GM12878 (cell line): ENCODE data around the gene GNL3. TPM values are rescaled to one million over a fixed set of nuclear protein-coding genes. Genes with fewer than 3 reads are reported as not detected.

ENCODE experiments used
- BACH1 ChIP-seq: fragments of 450-650 bp; IDR thresholded peaks from 2 replicates; pipeline ENCODE4 v1.6.1; 2017; ENCODE audit warnings: mild to moderate bottlenecking, borderline replicate concordance
- BCL11A ChIP-seq: IDR thresholded peaks from 2 replicates; pipeline ENCODE4 v1.6.1; 2011; ENCODE audit warnings: low read depth, low read length
- CHD4 ChIP-seq: fragments of 200-600 bp; sonication (generic); IDR thresholded peaks from 2 replicates; pipeline ENCODE4 v1.6.1; 2016; ENCODE audit warnings: mild to moderate bottlenecking
- GATAD2B ChIP-seq: fragments of 450-650 bp; conservative IDR thresholded peaks from 2 replicates; pipeline ENCODE4 v1.6.1; 2017; ENCODE audit warnings: low read depth, mild to moderate bottlenecking, moderate library complexity
- MEF2A ChIP-seq: IDR thresholded peaks from 2 replicates; pipeline ENCODE4 v1.6.1; 2011; ENCODE audit warnings: low read depth, mild to moderate bottlenecking, low read length, moderate library complexity; ENCODE audit not compliant: insufficient read depth
- MEF2B ChIP-seq: fragments of 450-650 bp; IDR thresholded peaks from 2 replicates; pipeline ENCODE4 v1.6.1; 2018; ENCODE audit warnings: mild to moderate bottlenecking, moderate library complexity; ENCODE audit not compliant: partially characterized antibody, poor library complexity, severe bottlenecking
- TCF3 ChIP-seq: IDR thresholded peaks from 2 replicates; pipeline ENCODE4 v1.6.1; 2012; ENCODE audit warnings: low read depth, mild to moderate bottlenecking, low read length, borderline replicate concordance; ENCODE audit not compliant: insufficient read depth
- polyA plus RNA-seq, 11 experiments: library from polyadenylated mRNA; depleted of rRNA in 4 of 11; unstranded in 6 of 11; stranded (reverse) in 5 of 11; fragments of >200 nt; fragmentation: Nextera tagmentation in 4 of 11; fragmentation: Illumina TruSeq in 1 of 11; extraction: Ambion mirVana in 4 of 11; extraction: Trizol in 1 of 11; gene quantifications; 1 replicate in 1 of 11; 2 replicates in 10 of 11; pipeline versions ENCODE4 v1.2.1 to v1.2.3, GENCODE V29; 2011 to 2016; ENCODE audit warnings: inconsistent platforms in 2 of 11, missing spikeins in 2 of 11, low read depth in 1 of 11
- total RNA-seq, 4 experiments: library from RNA; depleted of rRNA in 3 of 4; stranded (reverse); fragments of >200 nt in 3 of 4; fragmentation: Illumina TruSeq in 1 of 4; extraction: Trizol in 1 of 4; gene quantifications; 2 replicates each; pipeline versions ENCODE4 v1.2.1 to v1.2.3, GENCODE V29; 2013 to 2021
- TF ChIP-seq, protein P1 (sequence below): IDR thresholded peaks from 2 replicates; pipeline ENCODE4 v1.6.1; 2011; ENCODE audit warnings: borderline replicate concordance, low read depth, mild to moderate bottlenecking, moderate library complexity, mixed read lengths, low read length; ENCODE audit not compliant: insufficient read depth; ENCODE audit errors: extremely low read length
- TF ChIP-seq, protein P2 (sequence below): IDR thresholded peaks from 2 replicates; pipeline ENCODE4 v1.6.1; 2012; ENCODE audit warnings: low read depth, low read length, improper control_type of control experiment
- TF ChIP-seq, protein P3 (sequence below): IDR thresholded peaks from 2 replicates; pipeline ENCODE4 v1.6.1; 2012; ENCODE audit warnings: low read depth, low read length, improper control_type of control experiment
- TF ChIP-seq, protein P4 (sequence below): fragments of 450-650 bp; conservative IDR thresholded peaks from 2 replicates; pipeline ENCODE4 v1.6.1; 2017; ENCODE audit warnings: mild to moderate bottlenecking, moderate library complexity

GNL3 gene
- total and polyA plus RNA-seq, 10 of the 15 experiments (the other 5 are each of a cell fraction or from before 2014, with no cell fraction given) = 172 to 368 (median 257) TPM

DNA sequence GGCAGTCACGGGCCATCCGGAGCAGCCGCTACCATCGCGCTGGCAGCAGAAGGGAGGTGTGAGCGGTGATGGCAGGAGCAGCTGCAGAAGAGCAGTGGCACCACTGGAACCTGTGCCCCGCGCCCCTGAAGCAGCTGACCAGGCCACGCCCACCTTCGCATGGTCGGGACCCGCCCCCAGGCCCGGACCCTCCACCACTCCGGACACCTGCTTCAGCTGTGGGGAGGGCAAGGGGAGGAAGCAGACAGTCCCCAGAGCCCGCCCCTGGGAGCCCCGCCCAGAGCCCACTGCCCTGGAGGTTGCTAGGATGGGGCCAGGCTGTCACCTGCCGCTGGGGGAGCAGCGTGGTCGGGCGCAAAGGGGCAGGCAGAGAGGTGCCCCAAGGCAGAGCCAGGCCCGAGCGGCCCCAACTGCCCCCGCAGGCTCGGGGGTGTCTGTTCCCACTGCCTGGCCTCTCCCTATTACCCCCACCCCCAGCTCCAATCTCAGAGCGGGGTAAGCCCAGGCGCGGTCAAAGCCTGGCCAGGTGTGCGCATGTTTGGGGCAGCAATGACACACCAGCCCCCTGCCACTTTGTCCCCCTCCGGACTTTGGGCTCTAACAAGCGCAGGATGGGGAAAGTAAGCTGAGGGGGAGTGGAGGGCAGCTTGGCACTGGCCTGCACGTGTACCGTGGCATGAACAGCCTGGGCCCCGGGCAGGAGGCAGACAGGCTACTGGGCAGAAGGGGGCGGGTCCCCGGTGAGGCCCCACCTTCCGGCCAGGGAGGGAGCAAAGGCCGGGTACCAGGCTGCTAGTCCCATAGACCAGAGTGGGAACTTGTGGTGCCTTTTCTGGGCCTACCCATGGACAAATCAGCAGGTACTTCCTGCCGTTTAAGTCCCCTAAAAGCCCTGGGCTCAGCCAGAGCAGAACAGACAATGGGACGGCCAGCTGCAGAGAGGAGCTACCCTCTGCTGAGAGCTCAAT is 28.8 kb downstream of the GNL3 start (continued):
- TF ChIP-seq CHD4 (no peak), GATAD2B (no peak), MEF2B (no peak), MEF2A (no peak), BACH1 (no peak), TCF3 (no peak), BCL11A (no peak)
- TF ChIP-seq, protein P1, sequence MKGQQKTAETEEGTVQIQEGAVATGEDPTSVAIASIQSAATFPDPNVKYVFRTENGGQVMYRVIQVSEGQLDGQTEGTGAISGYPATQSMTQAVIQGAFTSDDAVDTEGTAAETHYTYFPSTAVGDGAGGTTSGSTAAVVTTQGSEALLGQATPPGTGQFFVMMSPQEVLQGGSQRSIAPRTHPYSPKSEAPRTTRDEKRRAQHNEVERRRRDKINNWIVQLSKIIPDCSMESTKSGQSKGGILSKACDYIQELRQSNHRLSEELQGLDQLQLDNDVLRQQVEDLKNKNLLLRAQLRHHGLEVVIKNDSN = no peak
- TF ChIP-seq, protein P2, sequence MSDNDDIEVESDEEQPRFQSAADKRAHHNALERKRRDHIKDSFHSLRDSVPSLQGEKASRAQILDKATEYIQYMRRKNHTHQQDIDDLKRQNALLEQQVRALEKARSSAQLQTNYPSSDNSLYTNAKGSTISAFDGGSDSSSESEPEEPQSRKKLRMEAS = no peak
- TF ChIP-seq, protein P3, sequence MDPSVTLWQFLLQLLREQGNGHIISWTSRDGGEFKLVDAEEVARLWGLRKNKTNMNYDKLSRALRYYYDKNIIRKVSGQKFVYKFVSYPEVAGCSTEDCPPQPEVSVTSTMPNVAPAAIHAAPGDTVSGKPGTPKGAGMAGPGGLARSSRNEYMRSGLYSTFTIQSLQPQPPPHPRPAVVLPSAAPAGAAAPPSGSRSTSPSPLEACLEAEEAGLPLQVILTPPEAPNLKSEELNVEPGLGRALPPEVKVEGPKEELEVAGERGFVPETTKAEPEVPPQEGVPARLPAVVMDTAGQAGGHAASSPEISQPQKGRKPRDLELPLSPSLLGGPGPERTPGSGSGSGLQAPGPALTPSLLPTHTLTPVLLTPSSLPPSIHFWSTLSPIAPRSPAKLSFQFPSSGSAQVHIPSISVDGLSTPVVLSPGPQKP = no peak
- TF ChIP-seq, protein P4, sequence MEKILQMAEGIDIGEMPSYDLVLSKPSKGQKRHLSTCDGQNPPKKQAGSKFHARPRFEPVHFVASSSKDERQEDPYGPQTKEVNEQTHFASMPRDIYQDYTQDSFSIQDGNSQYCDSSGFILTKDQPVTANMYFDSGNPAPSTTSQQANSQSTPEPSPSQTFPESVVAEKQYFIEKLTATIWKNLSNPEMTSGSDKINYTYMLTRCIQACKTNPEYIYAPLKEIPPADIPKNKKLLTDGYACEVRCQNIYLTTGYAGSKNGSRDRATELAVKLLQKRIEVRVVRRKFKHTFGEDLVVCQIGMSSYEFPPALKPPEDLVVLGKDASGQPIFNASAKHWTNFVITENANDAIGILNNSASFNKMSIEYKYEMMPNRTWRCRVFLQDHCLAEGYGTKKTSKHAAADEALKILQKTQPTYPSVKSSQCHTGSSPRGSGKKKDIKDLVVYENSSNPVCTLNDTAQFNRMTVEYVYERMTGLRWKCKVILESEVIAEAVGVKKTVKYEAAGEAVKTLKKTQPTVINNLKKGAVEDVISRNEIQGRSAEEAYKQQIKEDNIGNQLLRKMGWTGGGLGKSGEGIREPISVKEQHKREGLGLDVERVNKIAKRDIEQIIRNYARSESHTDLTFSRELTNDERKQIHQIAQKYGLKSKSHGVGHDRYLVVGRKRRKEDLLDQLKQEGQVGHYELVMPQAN = no peak
- TF ChIP-seq, all 136 proteins: peak for 0
